ENCODE results near the gene ARMC6. TPM values are rescaled to one million over a fixed set of nuclear protein-coding genes. Genes with fewer than 3 reads are reported as not detected.

Gene ARMC6
- total RNA-seq, 1 donor from 2014 or later: 36.0 TPM

DNA sequence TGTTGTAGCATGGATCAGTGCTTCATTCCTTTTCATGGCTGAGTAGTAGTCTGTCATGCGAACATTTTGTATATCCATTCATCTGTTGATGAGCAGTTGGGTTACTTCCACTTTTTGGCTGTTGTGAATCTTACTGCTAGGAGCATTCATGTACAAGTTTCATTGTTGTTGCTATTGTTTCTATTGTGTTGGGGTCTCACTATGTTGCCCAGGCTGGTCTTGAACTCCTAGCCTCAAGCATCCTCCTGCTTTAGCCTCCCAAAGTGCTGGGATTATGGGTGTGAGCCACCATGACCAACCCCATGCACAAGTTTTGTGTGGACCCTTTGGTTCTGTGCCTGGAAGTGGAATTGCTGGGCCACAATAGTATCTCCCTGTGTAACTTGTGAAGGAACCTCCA, 46.2 kb downstream of the ARMC6 start:
- Mint-ChIP-seq H3K4me1 (ENCODE audit: low read depth, unreplicated experiment) (no peaks in the 10 kb centered on the region), H3K27ac (ENCODE audit: unreplicated experiment) (no peak overlapping the region), H3K9me3 (ENCODE audit: unreplicated experiment) (no peaks in the 10 kb centered on the region), H3K4me3 (ENCODE audit: unreplicated experiment) (no peak overlapping the region), H3K27me3 (ENCODE audit: low read depth, unreplicated experiment) (peaks cover 7% of the 10 kb centered on the region), H3K36me3 (ENCODE audit: low read depth, unreplicated experiment) (peaks cover 17% of the 10 kb centered on the region)
- H3K79me2 ChIP-seq (ENCODE audit: insufficient read depth, low read length): no peaks in the 10 kb centered on the region
- H3K27me3 ChIP-seq (ENCODE audit: insufficient read depth, low read length): no peaks in the 10 kb centered on the region
- H4K20me1 ChIP-seq (ENCODE audit: insufficient read depth, low read length): peaks cover 36% of the 10 kb centered on the region
- DNase-seq (ENCODE audit: low read depth) (no peak), FAIRE-seq (no peak)
- no peak overlapping the region for H3K27ac ChIP-seq (ENCODE audit: low read depth, low read length)
- H3K9ac ChIP-seq (ENCODE audit: low read length): no peak overlapping the region
- H3K9me3 ChIP-seq (ENCODE audit: insufficient read depth, low read depth, low read length): no peaks in the 10 kb centered on the region
- H3K4me1 ChIP-seq (ENCODE audit: insufficient read depth, low read length): no peaks in the 10 kb centered on the region
- H3K36me3 ChIP-seq (ENCODE audit: insufficient read depth, low read length): no peaks in the 10 kb centered on the region
- no peak overlapping the region for H3K4me3 ChIP-seq (ENCODE audit: insufficient read depth, low read depth, low read length)
- H3K4me2 ChIP-seq (ENCODE audit: low read length): no peak overlapping the region
- no peak for TF ChIP-seq EZH2 (IDR thresholded peaks at IDR 0.05; ENCODE audit: insufficient read depth, low read length)
- TF ChIP-seq, protein P1, sequence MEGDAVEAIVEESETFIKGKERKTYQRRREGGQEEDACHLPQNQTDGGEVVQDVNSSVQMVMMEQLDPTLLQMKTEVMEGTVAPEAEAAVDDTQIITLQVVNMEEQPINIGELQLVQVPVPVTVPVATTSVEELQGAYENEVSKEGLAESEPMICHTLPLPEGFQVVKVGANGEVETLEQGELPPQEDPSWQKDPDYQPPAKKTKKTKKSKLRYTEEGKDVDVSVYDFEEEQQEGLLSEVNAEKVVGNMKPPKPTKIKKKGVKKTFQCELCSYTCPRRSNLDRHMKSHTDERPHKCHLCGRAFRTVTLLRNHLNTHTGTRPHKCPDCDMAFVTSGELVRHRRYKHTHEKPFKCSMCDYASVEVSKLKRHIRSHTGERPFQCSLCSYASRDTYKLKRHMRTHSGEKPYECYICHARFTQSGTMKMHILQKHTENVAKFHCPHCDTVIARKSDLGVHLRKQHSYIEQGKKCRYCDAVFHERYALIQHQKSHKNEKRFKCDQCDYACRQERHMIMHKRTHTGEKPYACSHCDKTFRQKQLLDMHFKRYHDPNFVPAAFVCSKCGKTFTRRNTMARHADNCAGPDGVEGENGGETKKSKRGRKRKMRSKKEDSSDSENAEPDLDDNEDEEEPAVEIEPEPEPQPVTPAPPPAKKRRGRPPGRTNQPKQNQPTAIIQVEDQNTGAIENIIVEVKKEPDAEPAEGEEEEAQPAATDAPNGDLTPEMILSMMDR (IDR thresholded peaks at IDR 0.05; ENCODE audit: insufficient read depth, low read depth, low read length): no peak
- no peak overlapping the region for H2AFZ ChIP-seq (ENCODE audit: low read depth, low read length)

DNA sequence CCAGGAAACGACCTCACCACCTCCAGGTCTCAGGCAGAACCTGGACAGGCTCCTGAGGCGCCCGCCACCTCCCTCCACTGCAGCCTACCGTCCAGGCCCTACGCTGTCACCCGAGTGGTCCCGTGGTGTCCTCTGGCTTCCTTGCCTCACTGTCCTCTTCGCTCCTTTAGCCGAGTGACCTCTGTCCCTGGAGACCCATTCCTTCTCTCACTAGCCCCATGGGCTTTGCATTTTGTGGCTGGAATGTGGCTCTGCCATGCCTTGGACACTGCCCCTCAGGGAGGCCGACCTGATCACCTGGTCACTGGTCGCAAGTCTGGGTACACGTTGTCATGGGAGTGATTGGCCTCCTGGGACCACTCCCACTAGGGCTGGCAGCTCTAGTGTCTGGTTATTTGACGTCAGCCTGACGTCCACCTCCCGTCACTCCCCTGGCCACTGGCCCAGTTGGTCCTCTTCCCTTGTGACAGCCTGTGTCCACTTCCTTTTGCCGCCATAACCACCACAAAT, 48.3 kb downstream of the ARMC6 start:
- Histone ChIP-seq H3K79me2 (ENCODE audit: insufficient read depth, low read length) (no peaks in the 10 kb centered on the region), H3K4me1 (ENCODE audit: insufficient read depth, low read length) (no peaks in the 10 kb centered on the region), H3K4me3 (ENCODE audit: insufficient read depth, low read depth, low read length) (no peak overlapping the region), H3K36me3 (ENCODE audit: insufficient read depth, low read length) (no peaks in the 10 kb centered on the region), H3K9ac (ENCODE audit: low read length) (no peak overlapping the region), H3K9me3 (ENCODE audit: insufficient read depth, low read depth, low read length) (no peaks in the 10 kb centered on the region), H3K4me2 (ENCODE audit: low read length) (no peak overlapping the region), H4K20me1 (ENCODE audit: insufficient read depth, low read length) (peaks cover 35% of the 10 kb centered on the region), H2AFZ (ENCODE audit: low read depth, low read length) (no peak overlapping the region), H3K27ac (ENCODE audit: low read depth, low read length) (no peak overlapping the region), H3K27me3 (ENCODE audit: insufficient read depth, low read length) (no peaks in the 10 kb centered on the region)
- no peak for TF ChIP-seq EZH2 (IDR thresholded peaks at IDR 0.05; ENCODE audit: insufficient read depth, low read length)
- TF ChIP-seq, protein P1 (IDR thresholded peaks at IDR 0.05; ENCODE audit: insufficient read depth, low read depth, low read length): no peak
- DNase-seq (ENCODE audit: low read depth) (peak; percentile 13), FAIRE-seq (no peak)
- Mint-ChIP-seq H3K27ac (ENCODE audit: unreplicated experiment) (no peak overlapping the region), H3K4me1 (ENCODE audit: low read depth, unreplicated experiment) (no peaks in the 10 kb centered on the region), H3K9me3 (ENCODE audit: unreplicated experiment) (no peaks in the 10 kb centered on the region), H3K4me3 (ENCODE audit: unreplicated experiment) (no peak overlapping the region), H3K36me3 (ENCODE audit: low read depth, unreplicated experiment) (peaks cover 17% of the 10 kb centered on the region), H3K27me3 (ENCODE audit: low read depth, unreplicated experiment) (peaks cover 7% of the 10 kb centered on the region)

DNA sequence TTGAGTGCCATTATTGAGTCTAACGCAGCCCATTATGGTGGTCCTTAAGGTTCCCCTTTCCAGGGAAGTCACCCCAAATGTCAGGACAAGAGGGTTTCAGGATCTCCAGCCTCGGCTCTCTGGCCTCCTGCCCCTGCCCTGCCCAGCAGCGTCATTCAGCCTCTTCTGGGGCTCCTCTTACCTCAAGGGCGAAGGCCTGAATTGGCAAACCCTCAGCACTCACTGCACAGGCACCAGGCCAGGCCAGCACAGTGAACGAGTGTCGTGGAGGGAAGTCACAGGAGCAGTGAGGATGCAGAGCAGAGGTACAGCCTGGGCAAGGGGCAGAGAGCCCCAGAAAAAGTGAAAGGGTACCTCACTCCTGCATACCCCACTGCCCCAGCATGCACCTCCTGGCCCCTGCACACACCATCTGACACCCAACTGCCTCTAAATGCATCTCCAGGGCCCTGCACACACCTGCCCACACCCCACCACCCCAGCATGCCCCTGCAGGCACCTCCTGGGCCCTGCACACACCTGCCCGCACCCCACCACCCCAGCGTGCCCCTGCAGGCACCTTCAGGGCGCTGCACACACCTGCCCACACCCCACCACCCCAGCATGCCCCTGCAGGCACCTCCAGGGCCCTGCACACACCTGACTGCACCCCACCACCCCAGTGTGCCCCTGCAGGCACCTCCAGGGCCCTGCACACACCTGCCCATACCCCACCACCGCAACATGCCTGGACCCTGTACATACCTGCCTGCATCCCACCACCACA, 50.2 kb downstream of the ARMC6 start:
- Mint-ChIP-seq H3K36me3 (ENCODE audit: low read depth, unreplicated experiment) (peaks cover 10% of the 10 kb centered on the region), H3K4me3 (ENCODE audit: unreplicated experiment) (no peak overlapping the region), H3K27me3 (ENCODE audit: low read depth, unreplicated experiment) (peaks cover 7% of the 10 kb centered on the region), H3K9me3 (ENCODE audit: unreplicated experiment) (no peaks in the 10 kb centered on the region), H3K27ac (ENCODE audit: unreplicated experiment) (no peak overlapping the region), H3K4me1 (ENCODE audit: low read depth, unreplicated experiment) (no peaks in the 10 kb centered on the region)
- H3K79me2 ChIP-seq (ENCODE audit: insufficient read depth, low read length): no peaks in the 10 kb centered on the region
- H3K27ac ChIP-seq (ENCODE audit: low read depth, low read length): no peak overlapping the region
- H3K4me1 ChIP-seq (ENCODE audit: insufficient read depth, low read length): no peaks in the 10 kb centered on the region
- TF ChIP-seq, protein P1 (IDR thresholded peaks at IDR 0.05; ENCODE audit: insufficient read depth, low read depth, low read length): no peak
- no peak for TF ChIP-seq EZH2 (IDR thresholded peaks at IDR 0.05; ENCODE audit: insufficient read depth, low read length)
- H2AFZ ChIP-seq (ENCODE audit: low read depth, low read length): no peak overlapping the region
- H3K4me2 ChIP-seq (ENCODE audit: low read length): no peak overlapping the region
- no peak overlapping the region for H3K9ac ChIP-seq (ENCODE audit: low read length)
- no peak overlapping the region for H3K4me3 ChIP-seq (ENCODE audit: insufficient read depth, low read depth, low read length)
- H3K9me3 ChIP-seq (ENCODE audit: insufficient read depth, low read depth, low read length): no peaks in the 10 kb centered on the region
- H3K27me3 ChIP-seq (ENCODE audit: insufficient read depth, low read length): no peaks in the 10 kb centered on the region
- peaks cover 33% of the 10 kb centered on the region for H4K20me1 ChIP-seq (ENCODE audit: insufficient read depth, low read length)
- no peaks in the 10 kb centered on the region for H3K36me3 ChIP-seq (ENCODE audit: insufficient read depth, low read length)
- no peak for FAIRE-seq
- no peak for DNase-seq (ENCODE audit: low read depth)

Measured in astrocyte (in vitro differentiated cells and primary cell).